GM19468 (cell line): ENCODE measurements around the gene DEDD.

Experiments used
- ATAC-seq: cut with Tn5 transposase; IDR thresholded peaks from one replicate; pipeline ENCODE4 v1.9.1; 2021; ENCODE audit warnings: mild to moderate bottlenecking, moderate library complexity, moderate number of reproducible peaks; ENCODE audit not compliant: unreplicated experiment; ENCODE audit errors: extremely low read depth

DEDD gene

GRCh38 chr1:161132410-161133219 lies at the start of gene DEDD:
Gene DEDD, minus strand, starts transcription at chr1:161132667. Its CDS starts 8,205 bp downstream, at chr1:161124462.
- ATAC-seq: peak; percentile 88

GRCh38 chr1:161182214-161182613 lies 49.7 kb upstream of the DEDD start:
- no peak for ATAC-seq

GRCh38 chr1:161180639-161181038 lies 48.2 kb upstream of the DEDD start:
- ATAC-seq: no peak

GRCh38 chr1:161179698-161180097 lies 47.2 kb upstream of the DEDD start:
- no peak for ATAC-seq

- no peak for ATAC-seq
Observed at GRCh38 chr1:161177936-161178244, 45.4 kb upstream of the DEDD start.

GRCh38 chr1:161177112-161177935 lies 44.9 kb upstream of the DEDD start, which contains the start of gene B4GALT3:
Gene B4GALT3, minus strand, starts transcription at chr1:161177507. Its CDS starts 1,447 bp downstream, at chr1:161176060.
- no peak for ATAC-seq

GRCh38 chr1:161176468-161177111 lies 44.1 kb upstream of the DEDD start:
- ATAC-seq: no peak

GRCh38 chr1:161175771-161176453 lies 43.4 kb upstream of the DEDD start:
- ATAC-seq: no peak

- no peak for ATAC-seq
Observed at GRCh38 chr1:161174911-161175310, 42.4 kb upstream of the DEDD start.

GRCh38 chr1:161173711-161174110 lies 41.2 kb upstream of the DEDD start:
- ATAC-seq: no peak

GRCh38 chr1:161172776-161173376 lies 40.4 kb upstream of the DEDD start:
- ATAC-seq: no peak

- ATAC-seq: no peak
Observed at GRCh38 chr1:161172349-161172748, 39.9 kb upstream of the DEDD start.

GRCh38 chr1:161171696-161172095 lies 39.2 kb upstream of the DEDD start:
- no peak for ATAC-seq

- no peak for ATAC-seq
Observed at GRCh38 chr1:161171191-161171590, 38.7 kb upstream of the DEDD start.

GRCh38 chr1:161168906-161169305 lies 36.4 kb upstream of the DEDD start:
- no peak for ATAC-seq

- no peak for ATAC-seq
Observed at GRCh38 chr1:161166669-161167548, 34.4 kb upstream of the DEDD start.

GRCh38 chr1:161165742-161166668 lies 33.5 kb upstream of the DEDD start, which contains the start of gene PPOX:
Gene PPOX, plus strand, starts transcription at chr1:161166426. Its CDS starts 422 bp downstream, at chr1:161166848.
- peak; percentile 94 for ATAC-seq
